Measurements from ENCODE around the gene CACFD1.

GRCh38 chr9:133428617-133429101 lies 31.1 kb upstream of the CACFD1 start:
- TF ChIP-seq CTCF (IDR thresholded peaks at IDR 0.05 in 4 of 5, conservative IDR thresholded peaks at IDR 0.05 in 1 of 5) (no peak), POLR2A (IDR thresholded peaks at IDR 0.05) (no peak)
